HG03558 (cell line): Measurements from ENCODE around the gene NAB2.
"Not testable (repeated sequence)": the region's sequence is repeated elsewhere in the genome, so short reads cannot be mapped to it uniquely, and the experiment has no call there.

Experiments
- ATAC-seq: cut with Tn5 transposase; IDR thresholded peaks from one replicate; pipeline ENCODE4 v1.9.1; 2021; ENCODE audit warnings: moderate number of reproducible peaks; ENCODE audit not compliant: unreplicated experiment; ENCODE audit errors: extremely low read depth

Gene NAB2

GRCh38 chr12:57088354-57089270 is at the start of gene NAB2:
Gene NAB2 (plus strand): TSS chr12:57089114. CDS start chr12:57089272, 158 bp downstream.
- peak; percentile 31 for ATAC-seq

GRCh38 chr12:57040211-57040610 is 48.7 kb upstream of the NAB2 start:
- ATAC-seq: no peak

- no peak for ATAC-seq
Measured at GRCh38 chr12:57040750-57041149, 48.2 kb upstream of the NAB2 start.

- no peak for ATAC-seq
Measured at GRCh38 chr12:57042695-57043094, 46.2 kb upstream of the NAB2 start.

GRCh38 chr12:57044468-57044867 is 44.4 kb upstream of the NAB2 start:
- ATAC-seq: no peak

- ATAC-seq: no peak
Measured at GRCh38 chr12:57044889-57045288, 44.0 kb upstream of the NAB2 start.

GRCh38 chr12:57046086-57046791 is 42.7 kb upstream of the NAB2 start:
- no peak for ATAC-seq

GRCh38 chr12:57046947-57047890 is 41.7 kb upstream of the NAB2 start:
- ATAC-seq: no peak

- no peak for ATAC-seq
Measured at GRCh38 chr12:57047981-57048380, 40.9 kb upstream of the NAB2 start.

- ATAC-seq: no peak
Measured at GRCh38 chr12:57048423-57049118, 40.3 kb upstream of the NAB2 start.

GRCh38 chr12:57049119-57049446 is 39.8 kb upstream of the NAB2 start:
- ATAC-seq: no peak

GRCh38 chr12:57049890-57050289 is 39.0 kb upstream of the NAB2 start, which contains the start of gene MYO1A:
Gene MYO1A (minus strand): TSS chr12:57050129. CDS start chr12:57048323, 1,806 bp downstream.
- ATAC-seq: no peak

- ATAC-seq: no peak
Measured at GRCh38 chr12:57051011-57051410, 37.9 kb upstream of the NAB2 start.

- not testable (repeated sequence) for ATAC-seq
Measured at GRCh38 chr12:57053146-57053545, 35.8 kb upstream of the NAB2 start.

- not testable (repeated sequence) for ATAC-seq
Measured at GRCh38 chr12:57053901-57054300, 35.0 kb upstream of the NAB2 start.

- ATAC-seq: no peak
Measured at GRCh38 chr12:57055824-57056223, 33.1 kb upstream of the NAB2 start.

GRCh38 chr12:57057067-57057751 is 31.7 kb upstream of the NAB2 start:
- no peak for ATAC-seq

GRCh38 chr12:57058454-57058853 is 30.5 kb upstream of the NAB2 start:
- peak; percentile 47 for ATAC-seq

GRCh38 chr12:57063991-57064685 is 24.8 kb upstream of the NAB2 start:
- ATAC-seq: peak; percentile 72
